ENCODE measurements around the gene ZFPM1.

The ZFPM1 gene

DNA sequence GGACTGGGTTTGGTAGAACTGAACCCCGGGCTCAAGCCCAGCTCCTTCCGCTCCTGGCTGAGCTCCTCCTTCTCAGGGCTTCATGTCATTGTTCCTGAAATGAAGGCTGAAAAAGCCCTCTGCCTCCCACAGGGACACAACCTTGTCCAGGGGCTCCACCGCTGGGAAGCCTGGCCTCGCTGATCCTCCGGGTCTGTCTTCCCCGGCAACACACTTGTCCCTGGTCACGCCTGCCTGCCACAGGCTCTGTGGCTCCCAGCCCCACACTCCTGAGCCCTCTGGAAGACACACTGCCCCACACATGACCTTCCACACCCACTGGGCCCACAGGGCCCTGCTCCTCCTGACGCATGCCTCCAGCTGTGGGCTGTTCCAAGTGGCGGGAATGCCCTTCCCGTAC lies 99.1 kb downstream of the ZFPM1 start:
- no peak overlapping the region for H3K27ac ChIP-seq
- no peak overlapping the region for H3K4me3 ChIP-seq (ENCODE audit: low read depth, low read length)
- no peak overlapping the region for H2AFZ ChIP-seq
- no peaks in the 10 kb centered on the region for H3K4me1 ChIP-seq
- H3K36me3 ChIP-seq (ENCODE audit: control insufficient read depth, insufficient read depth, low read length) = no peaks in the 10 kb centered on the region
- H3K4me2 ChIP-seq (ENCODE audit: low read length) = no peak overlapping the region
- H3K27me3 ChIP-seq (ENCODE audit: control insufficient read depth, insufficient read depth, low read length) = no peaks in the 10 kb centered on the region
- no peak overlapping the region for H3K9ac ChIP-seq
- no peaks in the 10 kb centered on the region for H3K79me2 ChIP-seq
- no peaks in the 10 kb centered on the region for H3K9me3 ChIP-seq (ENCODE audit: control insufficient read depth, low read length)
- TF ChIP-seq, protein P1, sequence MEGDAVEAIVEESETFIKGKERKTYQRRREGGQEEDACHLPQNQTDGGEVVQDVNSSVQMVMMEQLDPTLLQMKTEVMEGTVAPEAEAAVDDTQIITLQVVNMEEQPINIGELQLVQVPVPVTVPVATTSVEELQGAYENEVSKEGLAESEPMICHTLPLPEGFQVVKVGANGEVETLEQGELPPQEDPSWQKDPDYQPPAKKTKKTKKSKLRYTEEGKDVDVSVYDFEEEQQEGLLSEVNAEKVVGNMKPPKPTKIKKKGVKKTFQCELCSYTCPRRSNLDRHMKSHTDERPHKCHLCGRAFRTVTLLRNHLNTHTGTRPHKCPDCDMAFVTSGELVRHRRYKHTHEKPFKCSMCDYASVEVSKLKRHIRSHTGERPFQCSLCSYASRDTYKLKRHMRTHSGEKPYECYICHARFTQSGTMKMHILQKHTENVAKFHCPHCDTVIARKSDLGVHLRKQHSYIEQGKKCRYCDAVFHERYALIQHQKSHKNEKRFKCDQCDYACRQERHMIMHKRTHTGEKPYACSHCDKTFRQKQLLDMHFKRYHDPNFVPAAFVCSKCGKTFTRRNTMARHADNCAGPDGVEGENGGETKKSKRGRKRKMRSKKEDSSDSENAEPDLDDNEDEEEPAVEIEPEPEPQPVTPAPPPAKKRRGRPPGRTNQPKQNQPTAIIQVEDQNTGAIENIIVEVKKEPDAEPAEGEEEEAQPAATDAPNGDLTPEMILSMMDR (IDR thresholded peaks at IDR 0.05) = no peak

DNA sequence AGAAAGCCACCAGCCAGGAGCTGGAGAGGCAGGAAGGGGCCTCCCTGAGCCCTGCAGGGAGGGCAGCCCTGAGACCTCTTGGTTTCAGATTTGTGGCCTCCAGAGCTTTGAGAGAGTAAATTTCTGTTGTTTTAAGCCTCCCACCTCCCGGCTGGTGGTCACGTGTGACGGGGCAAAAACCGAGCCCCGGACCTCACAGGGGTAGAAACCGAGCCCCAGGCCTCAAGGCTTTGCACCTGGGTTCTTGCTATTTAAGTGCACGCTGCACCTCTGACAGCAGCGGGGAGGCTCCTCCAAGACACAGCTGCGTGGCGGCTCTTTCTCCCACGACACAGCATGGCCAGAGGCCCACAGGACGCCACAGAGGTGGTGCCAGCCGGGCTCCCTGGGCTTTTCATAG lies 99.7 kb downstream of the ZFPM1 start:
- Histone ChIP-seq H3K27ac (no peak overlapping the region), H3K9me3 (ENCODE audit: control insufficient read depth, low read length) (no peaks in the 10 kb centered on the region), H3K36me3 (ENCODE audit: control insufficient read depth, insufficient read depth, low read length) (no peaks in the 10 kb centered on the region), H3K4me1 (no peaks in the 10 kb centered on the region), H2AFZ (no peak overlapping the region), H3K27me3 (ENCODE audit: control insufficient read depth, insufficient read depth, low read length) (no peaks in the 10 kb centered on the region), H3K4me2 (ENCODE audit: low read length) (no peak overlapping the region), H3K4me3 (ENCODE audit: low read depth, low read length) (no peak overlapping the region), H3K79me2 (no peaks in the 10 kb centered on the region), H3K9ac (no peak overlapping the region)
- TF ChIP-seq, protein P1 (IDR thresholded peaks at IDR 0.05) = no peak

DNA sequence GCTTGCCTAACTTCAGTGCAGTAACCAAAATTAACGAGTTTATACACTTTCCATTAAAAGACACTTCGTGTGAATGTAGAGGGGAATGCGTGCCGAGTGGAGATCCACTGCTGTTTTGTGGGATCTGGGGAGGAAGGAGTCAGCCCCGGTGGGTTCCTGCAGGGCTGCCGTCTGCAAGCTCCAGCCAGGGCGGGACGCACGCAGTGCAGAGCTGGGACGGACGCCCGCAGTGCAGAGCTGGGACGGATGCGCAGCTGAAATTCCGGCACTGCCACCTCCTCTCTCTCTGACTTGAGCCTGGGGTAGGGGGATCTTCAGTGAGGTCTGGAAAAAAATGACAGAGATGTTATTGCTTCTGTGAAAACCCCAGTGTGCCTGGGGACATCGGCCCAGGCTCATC lies 100.7 kb downstream of the ZFPM1 start:
- H3K4me2 ChIP-seq (ENCODE audit: low read length) = no peak overlapping the region
- H3K9ac ChIP-seq = no peak overlapping the region
- no peaks in the 10 kb centered on the region for H3K9me3 ChIP-seq (ENCODE audit: control insufficient read depth, low read length)
- no peak overlapping the region for H3K27ac ChIP-seq
- H3K4me1 ChIP-seq = no peaks in the 10 kb centered on the region
- TF ChIP-seq, protein P1 (IDR thresholded peaks at IDR 0.05) = no peak
- no peaks in the 10 kb centered on the region for H3K27me3 ChIP-seq (ENCODE audit: control insufficient read depth, insufficient read depth, low read length)
- no peaks in the 10 kb centered on the region for H3K36me3 ChIP-seq (ENCODE audit: control insufficient read depth, insufficient read depth, low read length)
- no peak overlapping the region for H3K4me3 ChIP-seq (ENCODE audit: low read depth, low read length)
- H3K79me2 ChIP-seq = no peaks in the 10 kb centered on the region
- no peak overlapping the region for H2AFZ ChIP-seq

DNA sequence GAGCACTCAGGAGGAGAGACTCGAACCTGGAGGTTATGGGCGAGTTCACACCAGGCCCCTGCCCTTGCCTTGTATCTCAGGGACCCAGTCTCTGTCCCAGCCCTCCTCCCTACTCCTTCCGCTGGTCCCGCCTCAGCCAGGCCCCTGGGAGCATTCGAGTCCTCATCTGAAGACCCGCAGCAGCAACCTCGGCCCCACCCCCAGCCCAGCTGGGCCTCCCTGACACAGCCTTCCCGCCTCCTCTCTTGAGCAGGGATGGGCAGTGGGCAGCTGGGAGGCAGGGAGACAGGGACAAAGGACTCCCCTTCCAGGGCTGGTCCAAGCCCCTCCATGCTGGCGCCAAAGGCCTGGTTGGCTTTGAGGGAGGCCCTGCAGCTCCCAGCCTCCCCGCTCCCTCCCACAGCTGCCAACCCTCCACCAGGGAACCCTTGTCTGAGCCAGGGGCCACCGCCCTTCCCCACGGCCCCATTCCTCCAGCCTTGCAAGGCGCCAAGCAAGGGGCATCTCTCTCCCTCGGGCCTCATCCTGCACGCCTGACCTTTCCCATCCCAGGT lies 101.7 kb downstream of the ZFPM1 start:
- no peaks in the 10 kb centered on the region for H3K4me1 ChIP-seq
- H3K9ac ChIP-seq = no peak overlapping the region
- H3K27ac ChIP-seq = no peak overlapping the region
- no peak overlapping the region for H3K4me3 ChIP-seq (ENCODE audit: low read depth, low read length)
- no peaks in the 10 kb centered on the region for H3K79me2 ChIP-seq
- H3K9me3 ChIP-seq (ENCODE audit: control insufficient read depth, low read length) = no peaks in the 10 kb centered on the region
- TF ChIP-seq, protein P1 (IDR thresholded peaks at IDR 0.05) = no peak
- no peak overlapping the region for H2AFZ ChIP-seq
- no peaks in the 10 kb centered on the region for H3K36me3 ChIP-seq (ENCODE audit: control insufficient read depth, insufficient read depth, low read length)
- no peak overlapping the region for H3K4me2 ChIP-seq (ENCODE audit: low read length)
- no peaks in the 10 kb centered on the region for H3K27me3 ChIP-seq (ENCODE audit: control insufficient read depth, insufficient read depth, low read length)

DNA sequence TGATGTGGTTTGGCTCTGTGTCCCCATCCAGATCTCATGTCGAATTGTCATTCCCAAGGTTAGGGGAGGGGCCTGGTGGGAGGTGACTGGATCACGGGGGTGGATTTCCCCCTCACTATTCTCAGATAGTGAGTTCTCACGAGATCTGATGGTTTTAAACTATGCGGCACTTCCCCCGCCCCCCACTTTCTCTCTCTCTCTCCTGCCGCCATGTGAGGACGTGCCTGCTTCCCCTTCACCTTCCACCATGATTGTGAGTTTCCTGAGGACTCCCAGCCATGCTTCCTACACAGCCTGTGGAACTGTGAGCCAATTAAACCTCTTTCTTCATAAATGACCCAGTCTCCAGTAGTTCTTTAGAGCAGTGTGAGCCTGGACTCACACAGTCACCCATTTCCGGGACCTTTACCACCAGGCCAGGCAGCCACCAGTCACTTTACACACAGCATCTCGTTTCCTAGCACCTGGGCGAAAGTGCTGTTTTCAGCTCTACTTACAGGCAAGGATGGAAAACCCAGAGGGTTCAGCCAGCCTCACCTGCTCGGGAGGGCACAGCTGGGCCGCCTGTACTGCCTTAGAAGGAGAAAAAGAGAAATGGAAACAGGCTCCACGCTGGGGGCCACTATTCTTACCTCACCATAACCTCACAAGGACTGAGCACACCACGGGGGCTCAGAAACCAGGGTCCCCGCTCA lies 103.4 kb downstream of the ZFPM1 start:
- TF ChIP-seq, protein P1 (IDR thresholded peaks at IDR 0.05) = no peak
- no peaks in the 10 kb centered on the region for H3K4me1 ChIP-seq
- no peak overlapping the region for H2AFZ ChIP-seq
- no peaks in the 10 kb centered on the region for H3K9me3 ChIP-seq (ENCODE audit: control insufficient read depth, low read length)
- H3K36me3 ChIP-seq (ENCODE audit: control insufficient read depth, insufficient read depth, low read length) = no peaks in the 10 kb centered on the region
- no peak overlapping the region for H3K4me2 ChIP-seq (ENCODE audit: low read length)
- no peak overlapping the region for H3K27ac ChIP-seq
- H3K4me3 ChIP-seq (ENCODE audit: low read depth, low read length) = no peak overlapping the region
- no peaks in the 10 kb centered on the region for H3K79me2 ChIP-seq
- no peaks in the 10 kb centered on the region for H3K27me3 ChIP-seq (ENCODE audit: control insufficient read depth, insufficient read depth, low read length)
- H3K9ac ChIP-seq = no peak overlapping the region

All from parathyroid adenoma (tissue), 2 donors.